ENCODE measurements around the gene KRT34.
"Not testable (repeated sequence)": the region's sequence is repeated elsewhere in the genome, so short reads cannot be mapped to it uniquely, and the experiment has no call there.

GRCh38 chr17:41346421-41346820 is 35.7 kb downstream of the KRT34 start:
- not testable (repeated sequence) for TF ChIP-seq CTCF, EZH2, EZH2phosphoT487 (IDR thresholded peaks at IDR 0.05)

All from neural progenitor cell (in vitro differentiated cells).